ENCODE measurements around the gene SSPN.

Gene SSPN

GRCh38 chr12:26195250-26195640, at the start of gene SSPN:
SSPN (plus strand) TSS chr12:26195573; CDS start chr12:26195673, 100 bp downstream.
- H3K9me3 ChIP-seq (ENCODE audit: insufficient read depth, low read length) = no peaks in the 10 kb centered on the region
- H3K27ac ChIP-seq (ENCODE audit: low read depth, low read length) = no peak within 1 kb of the TSS
- H3K4me3 ChIP-seq (ENCODE audit: insufficient read depth, low read length, poor library complexity, severe bottlenecking) = no peak within 1 kb of the TSS
- H3K4me2 ChIP-seq (ENCODE audit: low read depth, low read length, poor library complexity, severe bottlenecking) = no peak within 1 kb of the TSS
- H3K9ac ChIP-seq (ENCODE audit: low read length) = no peak within 1 kb of the TSS
- no peaks in the 10 kb centered on the region for H3K27me3 ChIP-seq (ENCODE audit: low read length)
- no peak for TF ChIP-seq EZH2phosphoT487 (conservative IDR thresholded peaks at IDR 0.05; ENCODE audit: low read length)
- TF ChIP-seq, protein P1, sequence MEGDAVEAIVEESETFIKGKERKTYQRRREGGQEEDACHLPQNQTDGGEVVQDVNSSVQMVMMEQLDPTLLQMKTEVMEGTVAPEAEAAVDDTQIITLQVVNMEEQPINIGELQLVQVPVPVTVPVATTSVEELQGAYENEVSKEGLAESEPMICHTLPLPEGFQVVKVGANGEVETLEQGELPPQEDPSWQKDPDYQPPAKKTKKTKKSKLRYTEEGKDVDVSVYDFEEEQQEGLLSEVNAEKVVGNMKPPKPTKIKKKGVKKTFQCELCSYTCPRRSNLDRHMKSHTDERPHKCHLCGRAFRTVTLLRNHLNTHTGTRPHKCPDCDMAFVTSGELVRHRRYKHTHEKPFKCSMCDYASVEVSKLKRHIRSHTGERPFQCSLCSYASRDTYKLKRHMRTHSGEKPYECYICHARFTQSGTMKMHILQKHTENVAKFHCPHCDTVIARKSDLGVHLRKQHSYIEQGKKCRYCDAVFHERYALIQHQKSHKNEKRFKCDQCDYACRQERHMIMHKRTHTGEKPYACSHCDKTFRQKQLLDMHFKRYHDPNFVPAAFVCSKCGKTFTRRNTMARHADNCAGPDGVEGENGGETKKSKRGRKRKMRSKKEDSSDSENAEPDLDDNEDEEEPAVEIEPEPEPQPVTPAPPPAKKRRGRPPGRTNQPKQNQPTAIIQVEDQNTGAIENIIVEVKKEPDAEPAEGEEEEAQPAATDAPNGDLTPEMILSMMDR (IDR thresholded peaks at IDR 0.05; ENCODE audit: insufficient read depth, low read length, poor library complexity, severe bottlenecking) = no peak
- no peak within 1 kb of the TSS for H2AFZ ChIP-seq (ENCODE audit: low read depth, low read length, severe bottlenecking)
- H4K20me1 ChIP-seq (ENCODE audit: low read depth, low read length) = no peaks in the 10 kb centered on the region
- H3K79me2 ChIP-seq (ENCODE audit: insufficient read depth, low read length) = no peaks in the 10 kb centered on the region
- no peaks in the 10 kb centered on the region for H3K36me3 ChIP-seq (ENCODE audit: low read length)
- no peaks in the 10 kb centered on the region for H3F3A ChIP-seq (ENCODE audit: insufficient read depth)
- H3K9me2 ChIP-seq (replicated peaks; ENCODE audit: insufficient read depth, low read length) = no peaks in the 10 kb centered on the region

GRCh38 chr12:26148291-26148690, 47.1 kb upstream of the SSPN start:
- Histone ChIP-seq H3K4me3 (ENCODE audit: insufficient read depth, low read length, poor library complexity, severe bottlenecking) (no peak overlapping the region), H2AFZ (ENCODE audit: low read depth, low read length, severe bottlenecking) (no peak overlapping the region), H3K4me2 (ENCODE audit: low read depth, low read length, poor library complexity, severe bottlenecking) (no peak overlapping the region), H3K36me3 (ENCODE audit: low read length) (no peaks in the 10 kb centered on the region), H3K79me2 (ENCODE audit: insufficient read depth, low read length) (no peaks in the 10 kb centered on the region), H3K9me3 (ENCODE audit: insufficient read depth, low read length) (no peaks in the 10 kb centered on the region), H3K27ac (ENCODE audit: low read depth, low read length) (no peak overlapping the region), H3K9ac (ENCODE audit: low read length) (no peak overlapping the region), H3K9me2 (replicated peaks; ENCODE audit: insufficient read depth, low read length) (no peaks in the 10 kb centered on the region), H4K20me1 (ENCODE audit: low read depth, low read length) (peaks cover 4% of the 10 kb centered on the region; the same call in 1 of the 2 replicates), H3F3A (ENCODE audit: insufficient read depth) (no peaks in the 10 kb centered on the region), H3K27me3 (ENCODE audit: low read length) (no peaks in the 10 kb centered on the region)
- TF ChIP-seq EZH2phosphoT487 (conservative IDR thresholded peaks at IDR 0.05; ENCODE audit: low read length) = no peak
- TF ChIP-seq, protein P1 (IDR thresholded peaks at IDR 0.05; ENCODE audit: insufficient read depth, low read length, poor library complexity, severe bottlenecking) = no peak

DNA sequence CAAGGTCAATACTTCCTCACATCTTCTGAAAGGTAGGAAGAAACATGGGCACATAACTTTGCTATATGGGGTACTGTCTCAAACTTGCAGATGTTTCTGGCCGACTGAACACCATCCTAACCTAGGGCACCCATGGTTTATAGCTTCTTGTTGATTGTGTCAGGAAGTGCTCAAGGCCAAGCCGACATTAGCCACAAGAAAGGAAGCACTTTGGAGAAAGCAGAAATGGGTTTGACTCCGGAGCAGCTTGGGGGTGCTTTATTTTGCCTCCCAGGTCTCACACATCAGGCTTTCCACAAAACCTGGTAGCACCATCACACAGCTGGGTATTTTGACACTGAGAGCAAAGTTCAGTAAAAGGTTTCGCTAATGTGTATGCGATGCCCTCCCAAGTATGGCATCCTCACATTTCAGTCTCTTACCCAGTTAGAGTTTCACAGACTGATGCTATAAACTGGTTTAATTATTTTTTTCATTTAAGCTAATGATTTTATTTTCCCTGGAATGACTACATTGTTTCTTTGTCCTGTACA, 45.3 kb upstream of the SSPN start:
- no peaks in the 10 kb centered on the region for H3K27me3 ChIP-seq (ENCODE audit: low read length)
- no peaks in the 10 kb centered on the region for H3K79me2 ChIP-seq (ENCODE audit: insufficient read depth, low read length)
- H3K9ac ChIP-seq (ENCODE audit: low read length) = no peak overlapping the region
- no peak overlapping the region for H3K4me2 ChIP-seq (ENCODE audit: low read depth, low read length, poor library complexity, severe bottlenecking)
- peaks cover 4% of the 10 kb centered on the region; the same call in 1 of the 2 replicates for H4K20me1 ChIP-seq (ENCODE audit: low read depth, low read length)
- H3K4me3 ChIP-seq (ENCODE audit: insufficient read depth, low read length, poor library complexity, severe bottlenecking) = no peak overlapping the region
- no peak overlapping the region for H3K27ac ChIP-seq (ENCODE audit: low read depth, low read length)
- TF ChIP-seq, protein P1 (IDR thresholded peaks at IDR 0.05; ENCODE audit: insufficient read depth, low read length, poor library complexity, severe bottlenecking) = no peak
- no peak for TF ChIP-seq EZH2phosphoT487 (conservative IDR thresholded peaks at IDR 0.05; ENCODE audit: low read length)
- H3K9me3 ChIP-seq (ENCODE audit: insufficient read depth, low read length) = no peaks in the 10 kb centered on the region
- no peaks in the 10 kb centered on the region for H3K9me2 ChIP-seq (replicated peaks; ENCODE audit: insufficient read depth, low read length)
- no peaks in the 10 kb centered on the region for H3K36me3 ChIP-seq (ENCODE audit: low read length)
- no peak overlapping the region for H2AFZ ChIP-seq (ENCODE audit: low read depth, low read length, severe bottlenecking)
- no peaks in the 10 kb centered on the region for H3F3A ChIP-seq (ENCODE audit: insufficient read depth)
